Endometrial microvascular endothelial cells (primary cell): Measurements from ENCODE around the gene DLG1. TPM values are rescaled to one million over a fixed set of nuclear protein-coding genes. Genes with fewer than 3 reads are reported as not detected.
"Not testable (repeated sequence)": the region's sequence is repeated elsewhere in the genome, so short reads cannot be mapped to it uniquely, and the experiment has no call there.

Source experiments
- in situ Hi-C: cut with HindIII; loops from 2 replicates; pipeline ENCODE4 v1.10.0; 2017; ENCODE audit warnings: low sequenced_read_pairs, low pct_unique_long_range_greater_than_20kb; ENCODE audit errors: inconsistent ontology term
- total RNA-seq: library from RNA; depleted of rRNA; stranded (reverse); fragments of >200 nt; gene quantifications from one replicate; pipeline ENCODE4 v1.2.3, GENCODE V29; 2015; ENCODE audit errors: inconsistent ontology term

Gene DLG1
- total RNA-seq, 1 donor from 2014 or later = 32.8 TPM

DNA sequence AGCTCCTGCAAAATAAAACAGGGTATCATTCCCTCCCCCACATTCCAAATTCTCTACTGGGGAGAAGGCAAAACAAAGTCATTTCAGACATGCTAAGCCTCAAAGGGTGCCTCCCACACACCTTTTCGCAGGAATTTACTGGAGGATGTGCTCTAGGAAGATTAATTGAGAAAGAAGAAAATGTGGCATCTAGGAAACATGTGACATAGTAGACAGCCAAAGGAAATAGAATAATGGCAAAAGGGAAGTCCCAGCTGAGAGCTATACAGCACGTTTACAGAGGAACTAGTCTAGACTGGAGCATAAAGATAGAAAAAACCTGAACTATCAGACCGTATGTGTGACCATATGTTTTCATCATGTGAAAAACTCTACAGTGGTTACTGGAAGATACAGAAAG is 210.0 kb downstream of the DLG1 start:
- in situ Hi-C loops = no loop called here

DNA sequence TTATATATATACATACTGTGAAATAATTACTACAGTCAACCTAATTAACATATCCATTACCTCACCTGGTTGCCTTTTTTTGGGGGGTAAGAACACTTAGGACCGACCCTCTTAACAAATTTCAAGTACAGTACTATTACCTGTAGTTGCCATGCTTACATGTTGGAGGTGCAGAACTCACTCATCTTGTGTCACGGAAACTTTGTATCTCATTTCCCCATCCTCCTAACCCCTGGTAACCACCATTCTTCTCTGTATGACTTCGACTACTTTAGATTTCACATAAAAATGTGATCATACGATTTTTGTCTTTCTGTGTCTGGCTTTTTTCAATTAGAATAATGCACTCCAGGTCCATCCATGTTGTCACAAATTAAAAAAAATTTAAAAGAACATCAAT is 213.3 kb downstream of the DLG1 start:
- in situ Hi-C loops = no loop called here

DNA sequence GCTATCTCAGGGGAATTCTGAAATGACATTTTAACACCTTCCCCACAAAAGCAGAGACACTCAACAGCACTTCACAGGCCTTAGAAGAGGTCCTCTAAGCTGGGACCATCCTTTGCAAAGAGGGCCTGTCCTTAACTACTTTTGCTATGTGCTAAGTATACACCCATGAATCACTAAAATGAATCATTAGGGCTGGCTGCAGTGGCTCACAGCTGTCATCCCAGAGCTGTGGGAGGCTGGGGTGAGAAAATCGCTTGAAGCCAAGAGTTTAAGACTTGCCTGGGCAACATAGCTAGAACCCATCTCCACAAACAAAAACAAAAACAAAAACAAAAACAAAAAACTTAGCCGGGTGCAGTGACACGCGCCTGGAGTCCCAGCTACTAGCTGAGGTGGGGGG is 214.9 kb downstream of the DLG1 start:
- in situ Hi-C loops = no loop called here

DNA sequence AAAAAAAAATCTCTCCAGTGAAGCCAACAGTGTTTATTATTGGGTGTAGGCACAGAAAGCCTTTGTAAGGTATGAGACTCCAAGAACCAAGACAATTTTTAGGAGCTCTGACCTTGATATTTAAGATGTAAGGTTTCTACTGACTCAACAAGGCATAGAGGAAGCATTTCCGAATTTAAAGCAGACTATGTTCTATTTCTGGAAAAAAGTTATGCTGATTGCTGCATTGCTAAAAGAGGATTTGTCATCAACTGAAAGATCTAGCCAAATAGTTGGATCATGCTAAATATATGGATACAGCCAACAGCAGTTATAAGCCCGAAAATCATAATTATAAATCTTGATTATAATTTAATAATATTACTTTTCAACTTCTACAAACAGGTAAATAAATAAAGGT is 215.5 kb downstream of the DLG1 start:
- in situ Hi-C loops = no loop called here

DNA sequence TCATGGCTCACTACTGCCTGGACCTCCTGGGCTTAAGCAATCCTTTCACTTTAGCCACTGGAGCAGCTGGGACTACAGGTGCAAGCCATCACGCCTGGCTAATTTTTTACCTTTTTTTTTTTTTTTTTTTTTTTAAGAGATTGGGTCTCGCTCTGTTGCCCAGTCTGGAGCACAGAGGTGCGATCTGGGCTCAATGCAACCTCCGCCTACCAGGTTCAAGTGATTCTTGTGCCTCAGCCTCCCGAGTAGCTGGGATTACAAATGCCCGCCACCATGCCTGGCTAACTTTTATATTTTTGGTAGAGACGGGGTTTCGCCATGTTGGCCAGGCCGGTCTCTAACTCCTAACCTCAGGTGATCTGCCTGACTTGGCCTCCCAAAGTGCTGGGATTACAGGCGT is 218.1 kb downstream of the DLG1 start:
- in situ Hi-C loops = no loop called here

DNA sequence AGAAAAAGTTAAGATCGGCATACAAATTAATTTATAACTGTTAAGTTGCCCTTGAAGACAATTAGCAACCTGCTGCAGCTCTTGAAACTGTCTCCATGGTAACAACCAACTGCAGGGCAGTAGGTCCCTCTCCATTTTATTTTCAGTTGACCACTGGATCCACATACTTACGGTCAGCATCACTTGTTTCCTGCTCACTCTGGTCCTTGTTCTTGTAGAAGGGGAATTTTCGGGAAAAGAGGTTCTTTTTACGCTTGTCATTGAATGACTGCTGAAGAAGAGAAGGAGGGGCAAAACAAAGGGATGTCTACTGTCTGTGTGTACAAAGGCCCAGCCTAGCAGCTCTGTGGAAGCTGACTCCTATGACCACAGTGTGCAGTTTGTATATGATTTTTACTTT is 222.0 kb downstream of the DLG1 start:
- in situ Hi-C loops = no loop called here

DNA sequence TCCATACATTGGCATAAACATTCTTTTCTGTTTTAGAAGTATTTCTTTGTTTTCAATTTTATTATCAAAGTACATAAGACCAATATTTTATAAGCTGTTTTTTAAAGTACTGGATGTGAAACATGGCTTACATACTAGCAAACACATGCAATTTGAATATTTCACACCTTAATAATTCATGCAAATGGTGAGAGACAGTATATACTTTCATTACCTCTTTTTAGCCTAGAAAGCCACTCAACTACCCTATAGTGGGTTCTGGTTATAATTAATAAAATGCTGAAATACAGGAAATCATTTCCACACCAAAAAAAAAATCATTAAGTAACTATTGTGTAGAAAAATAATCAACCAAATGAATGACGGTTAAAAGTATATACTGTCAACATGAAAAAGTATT is 230.3 kb downstream of the DLG1 start:
- in situ Hi-C loops = no loop called here

DNA sequence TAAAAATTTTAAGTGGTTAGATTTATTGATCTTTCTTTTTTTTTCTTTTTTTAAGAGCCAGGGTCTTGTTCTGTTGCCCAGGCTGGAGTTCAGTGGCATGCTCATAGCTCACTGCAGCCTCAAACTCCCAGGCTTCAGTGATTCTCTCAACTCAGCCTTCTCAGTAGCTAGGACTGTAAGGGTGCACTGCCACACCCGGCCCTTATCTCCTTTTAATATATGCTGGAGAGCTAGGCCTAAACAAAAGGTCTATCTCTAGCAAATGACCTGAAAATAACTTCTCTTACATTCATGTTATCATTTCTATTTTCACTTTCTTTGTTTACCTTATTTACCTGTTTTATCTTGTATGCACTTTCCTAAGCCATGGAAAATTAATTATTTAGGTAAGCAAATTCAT is 233.6 kb downstream of the DLG1 start:
- in situ Hi-C loops = no loop called here

DNA sequence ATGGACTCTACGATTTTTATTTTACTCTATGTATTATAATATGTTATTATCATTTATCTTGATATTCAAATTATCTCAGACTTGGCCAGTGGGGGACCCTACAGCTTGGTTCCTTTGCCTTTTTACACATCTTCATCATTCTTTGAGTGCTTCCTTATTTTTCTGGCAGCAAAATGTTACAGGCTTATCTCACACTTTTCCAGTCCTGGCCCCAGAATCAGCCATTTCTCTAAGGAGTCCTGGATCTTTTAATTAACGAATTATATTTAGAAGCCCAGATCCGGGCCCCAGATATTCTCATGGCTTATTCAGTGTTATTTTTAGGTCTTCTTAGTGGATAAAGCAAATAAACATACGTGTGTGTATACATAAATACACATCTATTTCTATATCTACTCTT is 236.0 kb downstream of the DLG1 start:
- in situ Hi-C loops = no loop called here

DNA sequence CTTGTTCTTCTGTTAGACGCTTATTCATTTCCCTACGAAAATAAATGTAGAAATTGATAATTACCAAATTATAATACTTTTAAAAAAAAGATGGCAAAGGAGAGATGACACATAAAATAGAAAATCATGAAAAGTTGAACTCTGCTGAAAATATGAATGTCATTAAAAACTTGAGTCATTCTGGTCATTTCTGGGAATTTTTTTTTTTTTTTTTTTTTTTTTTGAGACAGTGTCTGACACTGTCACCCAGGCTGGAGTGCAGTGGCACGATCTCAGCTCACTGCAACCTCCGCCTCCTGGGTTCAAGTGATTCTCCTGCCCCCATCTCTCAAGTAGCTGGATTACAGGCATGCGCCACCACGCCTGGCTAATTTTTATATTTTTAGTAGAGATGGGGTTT is 246.8 kb downstream of the DLG1 start:
- in situ Hi-C loops = not testable (repeated sequence)

DNA sequence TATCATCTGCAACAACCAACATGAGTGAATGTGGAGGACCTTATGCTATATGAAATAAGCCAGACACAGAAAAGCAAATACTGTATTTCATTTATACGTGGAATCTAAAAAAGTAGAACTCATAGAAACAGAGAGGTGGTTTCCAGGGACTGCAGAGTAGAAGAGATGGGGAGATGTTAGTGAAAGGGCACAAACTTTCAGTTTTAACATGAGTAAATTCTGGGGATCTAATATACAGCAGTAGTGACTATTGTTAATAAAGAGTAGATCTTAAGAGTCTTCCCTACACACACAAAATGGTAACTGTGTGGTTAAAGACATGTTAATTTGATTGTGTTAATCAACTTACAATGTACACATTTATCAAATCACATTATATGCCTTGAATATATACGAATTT is 247.9 kb downstream of the DLG1 start:
- in situ Hi-C loops = no loop called here

DNA sequence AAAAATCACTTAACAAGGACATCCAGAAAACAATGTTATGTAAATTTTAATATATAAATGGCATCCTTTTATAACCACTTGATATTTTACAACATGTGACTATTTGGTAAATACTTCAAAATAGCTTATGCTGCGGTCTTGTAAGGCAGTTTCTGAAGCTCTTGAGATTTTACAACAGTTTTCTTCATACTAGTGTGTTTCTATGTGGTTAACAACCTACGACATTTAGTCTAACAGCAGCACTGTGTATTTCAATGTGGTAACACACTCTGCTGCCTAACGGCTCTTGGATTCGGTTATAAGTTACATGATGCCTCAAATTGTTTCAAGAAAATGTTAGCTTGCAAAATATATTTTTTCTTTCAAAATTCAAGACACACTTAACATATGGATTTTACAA is 255.9 kb downstream of the DLG1 start:
- in situ Hi-C loops = no loop called here

DNA sequence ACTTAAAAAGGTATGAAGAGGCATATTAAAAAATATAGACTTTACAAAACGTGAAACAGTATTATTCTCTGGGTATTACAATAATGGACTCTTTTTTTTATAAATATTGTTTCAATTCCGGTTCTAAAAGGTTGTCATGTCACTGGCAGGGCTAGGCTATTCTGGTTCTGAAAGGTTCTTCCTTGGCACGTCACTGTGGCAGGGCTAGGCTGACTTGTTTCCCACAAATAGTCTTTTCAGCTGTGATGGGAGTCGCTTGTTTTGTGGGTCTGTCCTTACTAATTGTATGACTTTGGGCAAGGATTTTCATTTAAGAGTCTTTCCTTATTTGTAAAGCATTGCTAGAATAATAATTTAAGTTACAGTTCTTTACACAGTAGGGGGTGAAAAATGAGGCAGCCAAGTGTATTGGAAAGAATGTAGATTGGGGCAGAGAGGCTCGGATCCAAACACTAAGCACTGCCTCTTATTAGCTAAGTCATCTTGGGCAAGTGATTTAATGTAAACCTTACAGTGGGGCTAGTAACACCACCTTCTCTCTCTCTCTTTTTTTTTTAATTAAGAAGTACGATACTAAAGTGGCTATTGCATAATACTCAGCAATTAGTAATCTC is 256.4 kb downstream of the DLG1 start:
- in situ Hi-C loops = no loop called here

DNA sequence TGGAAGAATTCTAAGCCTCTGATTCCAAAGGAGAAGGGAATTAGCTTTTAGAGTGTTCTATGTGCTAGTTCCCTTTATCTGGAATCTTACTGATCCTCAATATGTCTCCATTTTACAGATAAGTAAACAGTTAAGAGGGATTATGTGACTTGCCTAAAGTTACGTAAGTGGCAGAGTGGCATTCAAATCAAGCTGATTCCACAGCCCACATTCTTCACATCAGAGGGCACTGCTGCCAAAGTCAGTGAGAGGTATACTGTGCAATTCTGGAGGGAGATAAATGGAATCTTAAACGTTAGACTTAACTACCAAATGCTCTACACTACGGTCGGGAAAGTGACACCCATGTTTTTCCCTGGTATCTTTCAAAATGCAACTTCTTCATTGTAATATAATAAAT is 257.8 kb downstream of the DLG1 start:
- in situ Hi-C loops = no loop called here

DNA sequence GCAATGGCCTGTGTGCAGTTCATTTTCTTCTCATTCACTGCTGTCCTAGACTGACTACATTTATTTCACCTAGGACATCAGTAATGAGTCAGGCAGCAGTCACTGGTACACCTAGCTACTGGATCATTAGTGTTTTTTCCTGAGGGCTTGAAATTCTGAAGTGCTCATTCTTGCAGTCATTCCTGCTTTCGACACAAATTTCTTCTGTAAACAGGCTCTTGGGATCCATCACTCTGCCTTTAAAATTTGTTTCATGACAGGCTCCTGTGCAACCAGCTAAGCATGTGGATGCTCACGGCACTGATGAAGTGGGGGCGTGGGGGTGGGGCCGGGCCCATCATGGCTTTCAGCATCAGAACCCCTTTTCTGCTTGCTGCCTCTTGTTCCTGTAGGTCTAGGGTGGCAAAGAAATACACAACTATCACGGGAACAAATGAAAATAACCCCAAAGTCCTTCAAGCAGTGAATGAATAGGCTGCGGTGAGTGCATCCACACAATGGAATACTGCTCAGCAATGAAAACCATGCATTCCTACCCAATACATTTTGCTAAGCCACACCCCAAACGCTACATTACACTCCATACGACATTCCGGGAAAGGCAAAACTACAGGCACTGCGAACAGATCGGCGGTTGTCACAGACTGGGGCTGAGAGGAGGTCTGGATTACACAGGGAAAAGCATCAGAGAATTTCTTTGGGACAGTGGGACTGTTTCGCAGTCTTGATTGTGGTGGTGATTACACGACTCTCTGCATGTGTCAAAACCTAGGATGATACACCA is 259.5 kb downstream of the DLG1 start:
- in situ Hi-C loops = no loop called here

DNA sequence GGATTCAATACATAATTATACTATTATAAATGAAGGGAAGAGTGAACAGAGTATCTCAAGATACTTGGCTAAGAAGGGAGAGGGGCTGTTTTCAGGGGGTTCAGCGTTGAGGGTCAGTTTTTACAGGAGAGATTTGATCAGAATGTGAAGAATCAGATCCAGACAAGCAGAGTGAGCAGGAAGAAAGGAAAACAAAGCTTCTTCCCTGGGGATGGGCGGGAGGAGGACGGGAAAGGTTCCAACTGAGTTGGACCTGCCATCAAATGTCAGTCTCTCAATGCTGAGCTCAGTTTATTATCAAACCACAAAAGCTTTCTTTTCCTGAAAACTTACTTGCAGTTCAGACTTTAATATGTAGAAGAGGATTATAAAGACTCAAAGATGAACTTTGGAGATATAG is 262.8 kb downstream of the DLG1 start:
- in situ Hi-C loops = no loop called here

DNA sequence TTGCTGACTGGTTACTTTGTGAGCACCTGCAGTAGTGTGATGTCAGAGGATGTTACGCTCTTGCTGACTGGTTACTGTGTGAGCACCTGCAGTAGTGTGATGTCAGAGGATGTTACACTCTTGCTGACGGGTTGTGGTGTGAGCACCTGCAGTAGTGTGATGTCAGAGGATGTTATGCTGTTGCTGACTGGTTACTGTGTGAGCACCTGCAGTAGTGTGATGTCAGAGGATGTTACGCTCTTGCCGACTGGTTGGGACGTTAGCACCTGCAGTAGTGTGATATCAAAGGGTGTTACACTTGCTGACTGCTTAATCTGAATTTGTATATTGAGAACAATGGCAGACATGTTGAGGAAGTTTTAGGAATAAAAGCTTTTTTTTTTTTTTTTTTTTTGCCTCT is 263.6 kb downstream of the DLG1 start:
- in situ Hi-C loops = not testable (repeated sequence)

DNA sequence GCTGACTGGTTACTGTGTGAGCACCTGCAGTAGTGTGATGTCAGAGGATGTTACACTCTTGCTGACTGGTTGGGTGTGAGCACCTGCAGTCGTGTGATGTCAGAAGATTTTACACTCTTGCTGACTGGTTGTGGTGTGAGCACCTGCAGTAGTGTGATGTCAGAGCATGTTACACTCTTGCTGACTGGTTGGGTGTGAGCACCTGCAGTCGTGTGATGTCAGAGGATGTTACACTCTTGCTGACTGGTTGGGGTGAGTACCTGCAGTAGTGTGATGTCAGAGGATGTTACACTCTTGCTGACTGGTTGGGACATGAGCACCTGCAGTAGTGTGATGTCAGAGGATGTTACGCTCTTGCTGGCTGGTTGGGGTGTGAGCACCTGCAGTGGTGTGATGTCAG is 264.6 kb downstream of the DLG1 start:
- in situ Hi-C loops = not testable (repeated sequence)

DNA sequence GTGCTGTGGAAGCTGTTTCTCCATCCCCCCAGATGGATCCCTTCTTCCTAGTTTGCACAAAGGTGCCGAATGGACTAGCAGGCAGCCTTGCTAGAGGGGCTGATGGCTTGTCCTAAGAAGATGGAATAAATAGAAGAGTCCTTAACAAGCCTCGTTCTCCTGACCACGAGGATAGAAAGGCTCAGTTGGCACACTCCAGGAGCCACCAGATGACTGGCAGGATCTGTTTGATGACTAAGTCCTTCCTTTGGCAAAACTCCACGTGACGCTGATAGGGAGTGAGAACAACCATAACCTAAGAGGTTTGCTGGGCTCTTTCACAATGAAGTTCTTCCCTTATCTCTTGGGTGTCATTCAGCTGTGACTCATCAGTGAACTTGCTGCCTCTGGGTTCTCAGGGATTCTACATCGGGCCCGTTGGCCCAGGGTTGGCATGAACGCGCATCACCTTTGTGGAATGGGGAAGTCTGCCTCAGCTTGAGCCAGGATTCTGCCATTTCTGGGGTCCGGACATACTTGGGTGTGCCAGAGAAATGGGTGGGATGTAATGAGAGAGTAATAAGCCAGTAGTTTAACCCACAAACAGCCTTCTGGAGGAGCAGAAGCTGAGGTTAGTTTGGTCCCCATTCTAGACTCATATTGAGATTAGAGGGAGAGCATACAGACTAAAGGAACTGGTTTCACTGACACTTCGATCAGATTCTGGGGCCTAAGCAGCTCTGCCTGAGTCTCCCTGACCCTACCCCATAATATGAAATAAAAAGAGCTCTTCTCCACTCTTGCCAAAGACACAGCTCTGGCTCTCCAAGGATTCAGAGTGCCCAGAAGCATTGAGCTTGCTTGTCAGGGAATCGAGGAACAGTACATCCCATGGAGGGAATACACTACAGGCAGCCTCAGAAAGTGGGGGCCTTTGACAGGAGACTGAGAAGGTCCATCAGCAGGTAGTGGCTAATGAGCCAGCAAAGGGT is 266.8 kb downstream of the DLG1 start:
- in situ Hi-C loops = no loop called here
